ENCODE results near the gene LYPLAL1. TPM values are rescaled to one million over a fixed set of nuclear protein-coding genes. Genes with fewer than 3 reads are reported as not detected.

Gene LYPLAL1
- total RNA-seq, 2 experiments from 2014 or later = 11.6 to 17.8 TPM

- CTCF ChIA-PET = no interaction called here
- no peak for ATAC-seq
- POLR2A ChIA-PET = no interaction called here
- no peak for DNase-seq
- H3K9me3 Mint-ChIP-seq (ENCODE audit: insufficient read depth) = no peaks in the 10 kb centered on the region
- no peaks in the 10 kb centered on the region for H3K27me3 Mint-ChIP-seq (ENCODE audit: low read depth)
- no peaks in the 10 kb centered on the region for H3K36me3 Mint-ChIP-seq (ENCODE audit: low read depth)
- no peak overlapping the region for H3K27ac Mint-ChIP-seq
- H3K4me1 Mint-ChIP-seq (ENCODE audit: low read depth) = no peaks in the 10 kb centered on the region
- H3K4me3 Mint-ChIP-seq = no peak overlapping the region
Observed at GRCh38 chr1:219149009-219149577, 24.6 kb upstream of the LYPLAL1 start.

GRCh38 chr1:219149953-219150352 is 23.7 kb upstream of the LYPLAL1 start:
- ChIA-PET CTCF (interaction anchor here (1.2 kb wide), 1 partner anchor 8 kb away, joined by 3 read pairs; no protein-coding TSS in a partner anchor), POLR2A (no interaction called here)
- Mint-ChIP-seq H3K9me3 (ENCODE audit: insufficient read depth) (no peaks in the 10 kb centered on the region), H3K36me3 (ENCODE audit: low read depth) (no peaks in the 10 kb centered on the region), H3K27me3 (ENCODE audit: low read depth) (no peaks in the 10 kb centered on the region), H3K4me3 (no peak overlapping the region), H3K4me1 (ENCODE audit: low read depth) (no peaks in the 10 kb centered on the region), H3K27ac (no peak overlapping the region)
- ATAC-seq = no peak
- DNase-seq = no peak

- H3K9me3 Mint-ChIP-seq (ENCODE audit: insufficient read depth) = no peaks in the 10 kb centered on the region
- POLR2A ChIA-PET = no interaction called here
- no peak overlapping the region for H3K27ac Mint-ChIP-seq
- no peak overlapping the region for H3K4me3 Mint-ChIP-seq
- no peaks in the 10 kb centered on the region for H3K36me3 Mint-ChIP-seq (ENCODE audit: low read depth)
- ATAC-seq (no peak), DNase-seq (no peak)
- H3K4me1 Mint-ChIP-seq (ENCODE audit: low read depth) = no peaks in the 10 kb centered on the region
- H3K27me3 Mint-ChIP-seq (ENCODE audit: low read depth) = no peaks in the 10 kb centered on the region
- CTCF ChIA-PET = interaction anchor here (1.2 kb wide), 1 partner anchor 9 kb away, joined by 3 read pairs; no protein-coding TSS in a partner anchor
Observed at GRCh38 chr1:219150913-219151312, 22.8 kb upstream of the LYPLAL1 start.

- H3K4me3 Mint-ChIP-seq = no peak overlapping the region
- H3K4me1 Mint-ChIP-seq (ENCODE audit: low read depth) = no peaks in the 10 kb centered on the region
- DNase-seq (no peak), ATAC-seq (no peak)
- POLR2A ChIA-PET = no interaction called here
- H3K9me3 Mint-ChIP-seq (ENCODE audit: insufficient read depth) = no peaks in the 10 kb centered on the region
- CTCF ChIA-PET = no interaction called here
- H3K27ac Mint-ChIP-seq = no peak overlapping the region
- H3K27me3 Mint-ChIP-seq (ENCODE audit: low read depth) = no peaks in the 10 kb centered on the region
- H3K36me3 Mint-ChIP-seq (ENCODE audit: low read depth) = no peaks in the 10 kb centered on the region
Observed at GRCh38 chr1:219151467-219151866, 22.2 kb upstream of the LYPLAL1 start.

- Mint-ChIP-seq H3K27me3 (ENCODE audit: low read depth) (no peaks in the 10 kb centered on the region), H3K4me1 (ENCODE audit: low read depth) (no peaks in the 10 kb centered on the region), H3K4me3 (no peak overlapping the region), H3K9me3 (ENCODE audit: insufficient read depth) (no peaks in the 10 kb centered on the region), H3K27ac (no peak overlapping the region), H3K36me3 (ENCODE audit: low read depth) (no peaks in the 10 kb centered on the region)
- CTCF ChIA-PET = no interaction called here
- DNase-seq (no peak), ATAC-seq (no peak)
- POLR2A ChIA-PET = no interaction called here
Observed at GRCh38 chr1:219152751-219153150, 20.9 kb upstream of the LYPLAL1 start.

- Mint-ChIP-seq H3K4me3 (no peak overlapping the region), H3K27ac (no peak overlapping the region), H3K4me1 (ENCODE audit: low read depth) (no peaks in the 10 kb centered on the region), H3K27me3 (ENCODE audit: low read depth) (no peaks in the 10 kb centered on the region), H3K36me3 (ENCODE audit: low read depth) (no peaks in the 10 kb centered on the region), H3K9me3 (ENCODE audit: insufficient read depth) (no peaks in the 10 kb centered on the region)
- DNase-seq = no peak
- POLR2A ChIA-PET = no interaction called here
- no peak for ATAC-seq
- CTCF ChIA-PET = no interaction called here
Observed at GRCh38 chr1:219153723-219154122, 20.0 kb upstream of the LYPLAL1 start.

GRCh38 chr1:219155135-219155534 is 18.5 kb upstream of the LYPLAL1 start:
- no peaks in the 10 kb centered on the region for H3K9me3 Mint-ChIP-seq (ENCODE audit: insufficient read depth)
- no peak overlapping the region for H3K27ac Mint-ChIP-seq
- ATAC-seq (no peak), DNase-seq (no peak)
- H3K4me3 Mint-ChIP-seq = no peak overlapping the region
- no peaks in the 10 kb centered on the region for H3K36me3 Mint-ChIP-seq (ENCODE audit: low read depth)
- POLR2A ChIA-PET = no interaction called here
- H3K4me1 Mint-ChIP-seq (ENCODE audit: low read depth) = no peaks in the 10 kb centered on the region
- no peaks in the 10 kb centered on the region for H3K27me3 Mint-ChIP-seq (ENCODE audit: low read depth)
- CTCF ChIA-PET = no interaction called here

GRCh38 chr1:219159946-219160645 is 13.6 kb upstream of the LYPLAL1 start:
- CTCF ChIA-PET = interaction anchor here (2.6 kb wide), 1 partner anchor 13 kb away, joined by 6 read pairs; the partner anchor contains the start of gene LYPLAL1
- Mint-ChIP-seq H3K27me3 (ENCODE audit: low read depth) (no peaks in the 10 kb centered on the region), H3K27ac (no peak overlapping the region), H3K4me1 (ENCODE audit: low read depth) (no peaks in the 10 kb centered on the region), H3K36me3 (ENCODE audit: low read depth) (no peaks in the 10 kb centered on the region), H3K9me3 (ENCODE audit: insufficient read depth) (no peaks in the 10 kb centered on the region), H3K4me3 (no peak overlapping the region)
- DNase-seq (no peak), ATAC-seq (no peak)
- POLR2A ChIA-PET = no interaction called here

GRCh38 chr1:219160967-219161366 is 12.7 kb upstream of the LYPLAL1 start:
- no peaks in the 10 kb centered on the region for H3K9me3 Mint-ChIP-seq (ENCODE audit: insufficient read depth)
- no peaks in the 10 kb centered on the region for H3K36me3 Mint-ChIP-seq (ENCODE audit: low read depth)
- no peaks in the 10 kb centered on the region for H3K27me3 Mint-ChIP-seq (ENCODE audit: low read depth)
- H3K27ac Mint-ChIP-seq = no peak overlapping the region
- DNase-seq (no peak), ATAC-seq (no peak)
- no peaks in the 10 kb centered on the region for H3K4me1 Mint-ChIP-seq (ENCODE audit: low read depth)
- CTCF ChIA-PET = interaction anchor here (2.6 kb wide), 1 partner anchor 13 kb away, joined by 6 read pairs; the partner anchor contains the start of gene LYPLAL1
- H3K4me3 Mint-ChIP-seq = no peak overlapping the region
- POLR2A ChIA-PET = no interaction called here

GRCh38 chr1:219161371-219161770 is 12.3 kb upstream of the LYPLAL1 start:
- ChIA-PET CTCF (interaction anchor here (2.6 kb wide), 1 partner anchor 12 kb away, joined by 6 read pairs; the partner anchor contains the start of gene LYPLAL1), POLR2A (interaction anchor here (0.7 kb wide), 1 partner anchor 12 kb away, joined by 3 read pairs; no protein-coding TSS in a partner anchor)
- no peaks in the 10 kb centered on the region for H3K4me1 Mint-ChIP-seq (ENCODE audit: low read depth)
- no peaks in the 10 kb centered on the region for H3K36me3 Mint-ChIP-seq (ENCODE audit: low read depth)
- H3K9me3 Mint-ChIP-seq (ENCODE audit: insufficient read depth) = no peaks in the 10 kb centered on the region
- no peak overlapping the region for H3K4me3 Mint-ChIP-seq
- no peak for ATAC-seq
- no peaks in the 10 kb centered on the region for H3K27me3 Mint-ChIP-seq (ENCODE audit: low read depth)
- DNase-seq = no peak
- H3K27ac Mint-ChIP-seq = no peak overlapping the region

- ChIA-PET POLR2A (no interaction called here), CTCF (no interaction called here)
- Mint-ChIP-seq H3K4me1 (ENCODE audit: low read depth) (no peaks in the 10 kb centered on the region), H3K27ac (no peak overlapping the region), H3K36me3 (ENCODE audit: low read depth) (no peaks in the 10 kb centered on the region), H3K27me3 (ENCODE audit: low read depth) (no peaks in the 10 kb centered on the region), H3K4me3 (no peak overlapping the region), H3K9me3 (ENCODE audit: insufficient read depth) (no peaks in the 10 kb centered on the region)
- ATAC-seq (no peak), DNase-seq (no peak)
Observed at GRCh38 chr1:219163401-219163954, 10.2 kb upstream of the LYPLAL1 start.

GRCh38 chr1:219171192-219171935 is 2.3 kb upstream of the LYPLAL1 start:
- DNase-seq = no peak
- no peak overlapping the region for H3K4me3 Mint-ChIP-seq
- CTCF ChIA-PET = no interaction called here

More at GRCh38 chr1:219171192-219171935, 2.3 kb upstream of the LYPLAL1 start:
- H3K36me3 Mint-ChIP-seq (ENCODE audit: low read depth) = peaks cover 4% of the 10 kb centered on the region
- no peak overlapping the region for H3K27ac Mint-ChIP-seq
- no peaks in the 10 kb centered on the region for H3K9me3 Mint-ChIP-seq (ENCODE audit: insufficient read depth)
- no peak for ATAC-seq
- POLR2A ChIA-PET = no interaction called here
- peaks cover 28% of the 10 kb centered on the region for H3K4me1 Mint-ChIP-seq (ENCODE audit: low read depth)
- H3K27me3 Mint-ChIP-seq (ENCODE audit: low read depth) = no peaks in the 10 kb centered on the region
